Stimulated activated CD4-positive, alpha-beta T cell treated with anti-CD3 and anti-CD28 coated beads, Interleukin-1b, Interleukin-23, amount 100 ng/mL, for 48 hours (primary cell): Measurements from ENCODE around the gene CHRNA4.
"Not testable (repeated sequence)": the region's sequence is repeated elsewhere in the genome, so short reads cannot be mapped to it uniquely, and the experiment has no call there.

Experiments used
- DNase-seq: peaks from one replicate; pipeline ENCODE4 v3.0.0-alpha.2; 2020

Gene CHRNA4

GRCh38 chr20:63347950-63348827 lies 13.0 kb downstream of the CHRNA4 start:
- no peak for DNase-seq

- DNase-seq, result no peak
Measured at GRCh38 chr20:63347081-63347741, 13.9 kb downstream of the CHRNA4 start.

GRCh38 chr20:63346131-63347080 lies 14.7 kb downstream of the CHRNA4 start:
- no peak for DNase-seq

GRCh38 chr20:63345328-63346100 lies 15.6 kb downstream of the CHRNA4 start:
- no peak for DNase-seq

- no peak for DNase-seq
Measured at GRCh38 chr20:63344616-63345327, 16.4 kb downstream of the CHRNA4 start.

GRCh38 chr20:63343460-63344445 lies 17.4 kb downstream of the CHRNA4 start:
- DNase-seq, result no peak

- no peak for DNase-seq
Measured at GRCh38 chr20:63342561-63343459, 18.3 kb downstream of the CHRNA4 start.

- not testable (repeated sequence) for DNase-seq
Measured at GRCh38 chr20:63340158-63340688, 20.9 kb downstream of the CHRNA4 start.

- not testable (repeated sequence) for DNase-seq
Measured at GRCh38 chr20:63339154-63340094, 21.7 kb downstream of the CHRNA4 start.

GRCh38 chr20:63337786-63338420 lies 23.2 kb downstream of the CHRNA4 start:
- no peak for DNase-seq

GRCh38 chr20:63336232-63336752 lies 24.9 kb downstream of the CHRNA4 start:
- DNase-seq, result no peak

GRCh38 chr20:63335711-63336110 lies 25.4 kb downstream of the CHRNA4 start:
- DNase-seq, result no peak

GRCh38 chr20:63335060-63335459 lies 26.1 kb downstream of the CHRNA4 start:
- not testable (repeated sequence) for DNase-seq

GRCh38 chr20:63334356-63334755 lies 26.8 kb downstream of the CHRNA4 start:
- DNase-seq, result no peak

GRCh38 chr20:63333241-63333836 lies 27.8 kb downstream of the CHRNA4 start:
- DNase-seq, result no peak

GRCh38 chr20:63332488-63333240 lies 28.5 kb downstream of the CHRNA4 start:
- DNase-seq, result no peak
